Common myeloid progenitor, CD34-positive (primary cell): ENCODE measurements around the gene TMPRSS13.

Experiments
- CTCF ChIA-PET: fragments of 350-600 bp; sonication (Branson Sonifier 250); formaldehyde crosslinking; loops from one replicate; lab custom pipeline; 2021; ENCODE audit warnings: antibody characterized with exemption; lab: Charles Lee
- POLR2A ChIA-PET: fragments of 350-600 bp; sonication (Branson Sonifier 250); formaldehyde crosslinking; loops from one replicate; lab custom pipeline; 2021; ENCODE audit warnings: antibody characterized with exemption; lab: Charles Lee
- DNase-seq, 3 donors: peaks; one replicate each; pipeline versions ENCODE4 v3.0.0 to v3.0.0-alpha.2; 2013
- H3K27ac ChIP-seq, 2 experiments: 1 replicate in 1 of 2; 2 replicates in 1 of 2; pipeline ENCODE4 v1.7.0; 2013; ENCODE audit warnings: inconsistent platforms in 2 of 2, low read length in 2 of 2, mild to moderate bottlenecking in 2 of 2, low read depth in 1 of 2, moderate library complexity in 1 of 2; ENCODE audit not compliant: severe bottlenecking in 2 of 2, insufficient read depth in 1 of 2, poor library complexity in 1 of 2
- H3K27me3 ChIP-seq, 5 experiments: replicated peaks in 2 of 5; 1 replicate in 3 of 5; 2 replicates in 2 of 5; pipeline versions ENCODE4 v1.6.1 to v1.7.0; 2013; ENCODE audit warnings: low read length in 4 of 5, mild to moderate bottlenecking in 2 of 5, moderate library complexity in 2 of 5, inconsistent platforms in 1 of 5; ENCODE audit not compliant: insufficient read depth in 5 of 5, control insufficient read depth in 4 of 5
- H3K36me3 ChIP-seq, 4 experiments: 1 replicate in 2 of 4; 2 replicates in 2 of 4; pipeline versions ENCODE4 v1.6.1 to v1.7.0; 2013; ENCODE audit warnings: low read length in 3 of 4, control low read depth in 1 of 4, mild to moderate bottlenecking in 1 of 4; ENCODE audit not compliant: control insufficient read depth in 4 of 4, insufficient read depth in 4 of 4
- H3K4me1 ChIP-seq, 4 experiments: 1 replicate in 3 of 4; 2 replicates in 1 of 4; pipeline versions ENCODE4 v1.6.1 to v1.7.1; 2013; ENCODE audit warnings: low read length in 3 of 4, mild to moderate bottlenecking in 3 of 4, control low read depth in 1 of 4, inconsistent platforms in 1 of 4, moderate library complexity in 1 of 4; ENCODE audit not compliant: control insufficient read depth in 4 of 4, insufficient read depth in 4 of 4; ENCODE audit errors: control extremely low read depth in 1 of 4
- H3K4me3 ChIP-seq, 7 experiments: 1 replicate in 4 of 7; 2 replicates in 3 of 7; pipeline versions ENCODE4 v1.5.1 to v1.7.0; 2013; ENCODE audit warnings: mild to moderate bottlenecking in 7 of 7, low read length in 6 of 7, moderate library complexity in 6 of 7, inconsistent platforms in 2 of 7, low read depth in 2 of 7, control low read depth in 1 of 7; ENCODE audit not compliant: insufficient read depth in 4 of 7, control insufficient read depth in 1 of 7; ENCODE audit errors: extremely low read depth in 1 of 7
- H3K9me3 ChIP-seq, 5 experiments: 1 replicate in 4 of 5; 2 replicates in 1 of 5; pipeline versions ENCODE4 v1.6.1 to v1.7.1; 2013; ENCODE audit warnings: low read length in 4 of 5, mild to moderate bottlenecking in 2 of 5, inconsistent platforms in 1 of 5, low read depth in 1 of 5, moderate library complexity in 1 of 5; ENCODE audit not compliant: control insufficient read depth in 4 of 5, insufficient read depth in 2 of 5; ENCODE audit errors: control extremely low read depth in 1 of 5
- WGBS: methylation state at CpG from one replicate; pipeline ENCODE4 v1.1.5; 2013; ENCODE audit not compliant: insufficient coverage; 5-methylcytosine and 5-hydroxymethylcytosine counted together

TMPRSS13 gene

DNA sequence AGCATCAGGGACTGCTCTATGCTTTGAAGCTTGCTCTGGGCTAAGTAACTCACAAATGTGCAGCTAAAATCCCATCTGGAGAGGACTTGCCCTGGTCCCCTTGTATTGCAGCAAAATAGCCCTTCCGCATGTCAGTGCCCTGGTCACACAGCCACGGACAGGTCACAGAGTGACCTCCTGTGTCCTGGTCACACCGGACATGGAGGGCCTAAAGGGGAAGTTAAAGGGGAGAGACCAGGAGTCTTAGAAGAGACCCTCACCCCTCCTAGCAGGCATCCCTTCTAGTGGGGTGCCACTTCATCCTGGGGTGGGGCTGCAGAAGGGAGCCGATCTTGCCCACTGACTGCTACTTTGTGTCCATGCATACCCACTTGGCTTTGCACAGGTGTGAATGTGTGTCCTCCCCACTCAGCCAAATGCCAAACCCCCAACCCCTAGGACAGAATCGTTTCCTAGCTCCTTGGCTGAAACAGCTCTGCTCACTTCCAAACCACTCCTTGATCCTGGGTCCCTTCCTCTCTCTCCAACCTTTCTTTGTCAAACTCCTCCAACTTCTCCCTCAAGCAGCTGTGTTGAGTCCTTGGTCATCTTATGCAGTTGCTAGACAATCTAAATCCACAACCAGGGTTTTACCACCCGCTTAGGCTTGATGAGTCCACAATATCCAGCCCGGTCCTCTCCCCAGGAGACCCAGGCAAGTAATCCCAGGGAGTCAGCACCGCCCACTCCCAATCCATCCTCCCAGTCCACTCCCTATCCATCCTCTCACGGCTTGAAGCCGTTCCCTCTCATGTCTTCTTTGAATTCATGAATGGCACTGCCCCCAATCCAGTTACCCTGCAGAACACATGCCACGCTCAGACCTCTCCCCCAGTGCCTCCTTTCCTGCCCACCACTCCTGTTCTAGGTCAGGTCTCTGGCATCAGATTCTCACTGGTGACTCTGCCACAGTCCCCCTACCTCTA is 49.4 kb downstream of the TMPRSS13 start:
- Histone ChIP-seq H3K9me3 (no peaks in the 10 kb centered on the region), H3K36me3 (no peaks in the 10 kb centered on the region), H3K27me3 (peaks cover 0 to 41% (median 13%) of the 10 kb centered on the region in 5 experiments), H3K4me1 (peaks cover 0 to 23% (median 19%) of the 10 kb centered on the region in 4 experiments), H3K4me3 (no peak overlapping the region), H3K27ac (no peak overlapping the region)
- no peak for DNase-seq
- 99% methylated on average over 8 of the region's 11 CpGs for WGBS
- POLR2A ChIA-PET: no interaction called here
- CTCF ChIA-PET: interaction anchor here (0.6 to 1.5 kb wide), 2 partner anchors 11 to 40 kb away, joined by 3 to 4 read pairs; no protein-coding TSS in a partner anchor

DNA sequence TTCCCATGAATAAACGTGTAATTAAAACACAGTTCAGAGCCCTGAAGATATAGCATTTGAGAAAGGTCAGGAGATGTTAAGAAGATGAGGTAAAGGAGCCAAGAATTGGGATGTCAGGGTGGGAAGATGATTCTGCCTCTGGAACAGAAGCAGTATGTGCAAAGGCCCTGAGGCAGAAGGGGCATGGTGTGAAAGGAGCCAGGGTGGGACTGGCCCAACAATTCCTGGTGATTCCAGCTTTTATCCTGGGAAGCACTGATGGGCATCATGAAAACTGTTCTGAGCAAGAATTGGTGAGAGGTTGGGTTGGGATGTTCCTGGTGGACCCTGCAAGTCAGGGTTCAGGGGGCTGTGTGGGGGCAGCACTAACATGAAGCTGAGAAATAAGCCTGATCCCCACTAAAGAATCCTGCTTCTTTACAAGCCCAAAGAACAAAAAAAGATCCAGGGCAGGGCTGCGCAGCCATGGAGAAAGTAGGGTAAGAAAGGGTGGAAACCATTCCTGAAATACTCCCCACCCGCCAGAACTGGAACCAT is 50.2 kb downstream of the TMPRSS13 start:
- WGBS: 100% methylated on average over 3 of the region's 3 CpGs
- ChIA-PET POLR2A (no interaction called here), CTCF (interaction anchor here (1.3 to 1.5 kb wide), 2 partner anchors 29 to 41 kb away, joined by 3 to 4 read pairs; no protein-coding TSS in a partner anchor)
- Histone ChIP-seq H3K36me3 (no peaks in the 10 kb centered on the region), H3K27me3 (peaks cover 0 to 41% (median 13%) of the 10 kb centered on the region in 5 experiments), H3K9me3 (no peaks in the 10 kb centered on the region), H3K4me1 (peaks cover under 1 to 31% (median 27%) of the 10 kb centered on the region in 4 experiments), H3K27ac (no peak overlapping the region), H3K4me3 (no peak overlapping the region)
- DNase-seq: no peak

- ChIA-PET CTCF (interaction anchor here (1.3 to 1.5 kb wide), 3 partner anchors 26 to 41 kb away, joined by 3 to 5 read pairs (median 4); no protein-coding TSS in a partner anchor), POLR2A (no interaction called here)
- peak in 1 of 3 donors; percentile 7 for DNase-seq
- no peak overlapping the region for H3K27ac ChIP-seq
- no peaks in the 10 kb centered on the region for H3K9me3 ChIP-seq
- H3K36me3 ChIP-seq: no peaks in the 10 kb centered on the region
- H3K4me3 ChIP-seq: no peak overlapping the region
- H3K4me1 ChIP-seq: peaks cover 4 to 37% (median 32%) of the 10 kb centered on the region in 4 experiments
- WGBS: 96% methylated on average over 5 of the region's 6 CpGs
- peaks cover 0 to 41% (median 13%) of the 10 kb centered on the region in 5 experiments for H3K27me3 ChIP-seq
These were observed 50.8 kb downstream of the TMPRSS13 start for GRCh38 chr11:117878314-117878938.

DNA sequence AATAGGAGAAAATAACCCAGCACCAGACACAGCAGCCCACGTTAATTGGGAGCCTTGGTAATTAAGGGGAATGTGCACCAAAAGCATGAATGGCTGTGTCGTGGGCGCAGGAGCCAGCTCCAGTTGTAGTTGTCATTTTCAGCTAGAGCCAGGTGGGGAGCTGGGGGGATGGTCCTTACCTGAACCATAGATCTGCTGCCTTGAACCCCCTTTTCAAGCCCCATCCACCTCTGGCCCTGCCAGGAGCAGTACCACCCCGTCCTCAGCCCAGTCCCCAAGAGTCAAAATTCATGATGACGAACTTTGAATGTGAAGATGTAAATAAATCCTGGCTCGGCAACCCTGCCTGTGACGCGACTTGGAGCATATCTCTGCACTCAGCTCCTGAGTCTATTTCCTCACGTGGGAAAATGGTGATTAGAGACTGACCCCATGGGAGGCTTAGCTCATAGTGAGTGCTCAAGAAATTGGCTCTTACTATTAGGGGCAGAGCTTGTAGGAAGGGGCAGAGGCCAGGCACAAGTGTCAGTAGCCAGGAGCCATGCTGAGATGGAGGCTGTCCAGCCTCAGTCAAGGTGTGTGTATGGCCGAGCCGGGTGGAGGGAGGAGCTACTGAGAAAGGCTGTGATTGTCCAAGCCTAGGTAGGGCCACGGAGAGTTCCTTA is 52.0 kb downstream of the TMPRSS13 start:
- ChIA-PET CTCF (interaction anchor here (0.8 to 1.6 kb wide), 6 partner anchors 11 to 69 kb away, joined by 3 to 5 read pairs (median 4); no protein-coding TSS in a partner anchor), POLR2A (no interaction called here)
- WGBS: 59% methylated on average over 10 of the region's 12 CpGs
- Histone ChIP-seq H3K36me3 (no peaks in the 10 kb centered on the region), H3K27me3 (peaks cover 0 to 41% (median 13%) of the 10 kb centered on the region in 5 experiments), H3K27ac (no peak overlapping the region), H3K4me3 (peak overlapping the region in 6 of 7 experiments; percentile 26 to 75 (median 70)), H3K4me1 (peaks cover 8 to 48% (median 44%) of the 10 kb centered on the region in 4 experiments), H3K9me3 (no peaks in the 10 kb centered on the region)
- DNase-seq: no peak

DNA sequence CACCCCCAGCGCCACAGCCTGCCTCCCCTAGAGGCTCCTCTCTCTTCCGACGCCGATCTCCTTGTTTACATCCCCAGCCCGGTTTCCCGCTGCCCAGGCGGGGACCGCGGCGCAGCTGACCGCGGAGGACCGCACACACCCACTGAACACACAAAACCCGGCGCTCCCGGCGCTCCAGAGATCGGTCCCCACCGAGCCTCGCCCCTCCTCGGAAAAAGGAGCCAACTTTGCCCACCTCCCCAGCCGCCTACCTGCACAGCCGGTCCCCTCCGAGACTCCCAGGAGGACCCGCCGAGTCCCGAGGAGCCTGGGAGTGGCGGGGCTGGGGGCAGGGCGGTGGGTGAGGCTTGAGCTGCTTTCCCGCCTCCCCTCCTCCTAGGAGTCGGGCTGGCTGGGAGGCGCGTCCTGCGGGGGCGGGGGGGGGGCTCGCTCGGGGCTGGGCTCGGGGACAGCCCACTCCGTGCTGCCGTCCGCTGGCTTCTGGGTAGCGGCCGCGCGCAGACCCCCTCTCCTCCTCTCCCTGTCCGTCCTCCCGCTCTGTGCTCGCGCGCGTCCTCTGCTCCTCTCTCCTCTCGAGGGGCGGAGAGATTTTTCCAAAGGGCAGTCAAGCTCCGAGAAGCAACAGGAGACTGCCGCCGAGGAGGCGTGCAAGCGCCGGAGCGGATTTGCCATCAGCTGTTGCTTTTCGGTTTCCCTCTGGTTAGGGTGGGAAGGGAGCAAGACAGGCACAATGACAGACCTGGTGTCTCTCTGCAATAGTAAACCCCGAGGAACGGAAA is 52.7 kb downstream of the TMPRSS13 start, which contains the start of gene FXYD6:
Gene FXYD6, minus strand, starts transcription at position 318 of the 779 bp plus-strand sequence. CDS start 33,882 bp downstream, outside the sequence.
- Histone ChIP-seq H3K4me1 (peaks cover 8 to 48% (median 44%) of the 10 kb centered on the region in 4 experiments), H3K4me3 (peak within 1 kb of the TSS; percentile 19 to 75 (median 66)), H3K9me3 (no peaks in the 10 kb centered on the region), H3K27me3 (peaks cover 0 to 41% (median 13%) of the 10 kb centered on the region in 5 experiments), H3K27ac (no peak within 1 kb of the TSS), H3K36me3 (no peaks in the 10 kb centered on the region)
- 0% methylated on average over 34 of the region's 63 CpGs for WGBS
- POLR2A ChIA-PET: no interaction called here
- DNase-seq: peak in 2 of 3 donors; percentile 12 to 31
- CTCF ChIA-PET: interaction anchor here (0.8 to 1.8 kb wide), 7 partner anchors 12 to 69 kb away, joined by 3 to 5 read pairs (median 4); no protein-coding TSS in a partner anchor

GRCh38 chr11:117876059-117876340 is 53.2 kb downstream of the TMPRSS13 start:
- H3K9me3 ChIP-seq: no peaks in the 10 kb centered on the region
- ChIA-PET CTCF (interaction anchor here (1.3 to 1.8 kb wide), 3 partner anchors 12 to 68 kb away, joined by 4 to 5 read pairs (median 4); no protein-coding TSS in a partner anchor), POLR2A (no interaction called here)
- no peaks in the 10 kb centered on the region for H3K36me3 ChIP-seq
- DNase-seq: peak in 1 of 3 donors; percentile 5
- H3K27me3 ChIP-seq: peaks cover 0 to 41% (median 13%) of the 10 kb centered on the region in 5 experiments
- WGBS: 3% methylated on average over 4 of the region's 9 CpGs
- H3K4me1 ChIP-seq: peaks cover 8 to 48% (median 44%) of the 10 kb centered on the region in 4 experiments
- H3K4me3 ChIP-seq: peak overlapping the region; percentile 19 to 75 (median 66)
- H3K27ac ChIP-seq: no peak overlapping the region
